OCI-LY7 (cell line): ENCODE data around the gene SETBP1.

Source experiments
- EZH2phosphoT487 ChIP-seq: fragments of 200-600 bp; sonication (generic); IDR thresholded peaks from 2 replicates; pipeline ENCODE4 v1.6.1; 2018; ENCODE audit warnings: low read depth, borderline replicate concordance, mild to moderate bottlenecking, mixed run types, antibody characterized with exemption, low read length, moderate library complexity, mixed read lengths
- TF ChIP-seq, protein P1 (sequence below): fragments of 200-600 bp; sonication (generic); conservative IDR thresholded peaks from 2 replicates; pipeline ENCODE4 v1.5.1; 2014; ENCODE audit warnings: mild to moderate bottlenecking, antibody characterized with exemption, low read length, moderate library complexity, mixed read lengths

GRCh38 chr18:44852818-44853217 lies 172.1 kb downstream of the SETBP1 start:
- TF ChIP-seq, protein P1, sequence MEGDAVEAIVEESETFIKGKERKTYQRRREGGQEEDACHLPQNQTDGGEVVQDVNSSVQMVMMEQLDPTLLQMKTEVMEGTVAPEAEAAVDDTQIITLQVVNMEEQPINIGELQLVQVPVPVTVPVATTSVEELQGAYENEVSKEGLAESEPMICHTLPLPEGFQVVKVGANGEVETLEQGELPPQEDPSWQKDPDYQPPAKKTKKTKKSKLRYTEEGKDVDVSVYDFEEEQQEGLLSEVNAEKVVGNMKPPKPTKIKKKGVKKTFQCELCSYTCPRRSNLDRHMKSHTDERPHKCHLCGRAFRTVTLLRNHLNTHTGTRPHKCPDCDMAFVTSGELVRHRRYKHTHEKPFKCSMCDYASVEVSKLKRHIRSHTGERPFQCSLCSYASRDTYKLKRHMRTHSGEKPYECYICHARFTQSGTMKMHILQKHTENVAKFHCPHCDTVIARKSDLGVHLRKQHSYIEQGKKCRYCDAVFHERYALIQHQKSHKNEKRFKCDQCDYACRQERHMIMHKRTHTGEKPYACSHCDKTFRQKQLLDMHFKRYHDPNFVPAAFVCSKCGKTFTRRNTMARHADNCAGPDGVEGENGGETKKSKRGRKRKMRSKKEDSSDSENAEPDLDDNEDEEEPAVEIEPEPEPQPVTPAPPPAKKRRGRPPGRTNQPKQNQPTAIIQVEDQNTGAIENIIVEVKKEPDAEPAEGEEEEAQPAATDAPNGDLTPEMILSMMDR, result no peak
- TF ChIP-seq EZH2phosphoT487, result no peak
